Adipocyte (in vitro differentiated cells): Measurements from ENCODE around the gene MZT2B.
"Not testable (repeated sequence)": the region's sequence is repeated elsewhere in the genome, so short reads cannot be mapped to it uniquely, and the experiment has no call there.

Experiments
- DNase-seq: peaks from one replicate; pipeline ENCODE4 v3.0.0-alpha.2; 2015; ENCODE audit warnings: low read depth
- H3K27me3 ChIP-seq: replicated peaks from 2 replicates; pipeline ENCODE4 v1.7.0; 2013; ENCODE audit warnings: mild to moderate bottlenecking, low read length, moderate library complexity; ENCODE audit not compliant: control insufficient read depth, insufficient read depth
- H3K36me3 ChIP-seq: 2 replicates; pipeline ENCODE4 v1.7.0; 2013; ENCODE audit warnings: low read length, mild to moderate bottlenecking, moderate library complexity; ENCODE audit not compliant: control insufficient read depth, insufficient read depth, severe bottlenecking
- H3K4me1 ChIP-seq: 2 replicates; pipeline ENCODE4 v1.7.0; 2013; ENCODE audit warnings: mild to moderate bottlenecking, low read length, moderate library complexity; ENCODE audit not compliant: control insufficient read depth, insufficient read depth
- H3K4me3 ChIP-seq: 2 replicates; pipeline ENCODE4 v1.7.0; 2013; ENCODE audit warnings: mild to moderate bottlenecking, low read length, moderate library complexity
- H3K9ac ChIP-seq: 2 replicates; pipeline ENCODE4 v1.7.0; 2013; ENCODE audit warnings: mild to moderate bottlenecking, low read length, moderate library complexity
- H3K9me3 ChIP-seq: 2 replicates; pipeline ENCODE4 v1.7.0; 2013; ENCODE audit warnings: mild to moderate bottlenecking, low read length, moderate library complexity; ENCODE audit not compliant: control insufficient read depth

Gene MZT2B

GRCh38 chr2:130230376-130230775 lies 48.3 kb downstream of the MZT2B start:
- H3K27me3 ChIP-seq, H3K4me3 ChIP-seq, H3K36me3 ChIP-seq, H3K9me3 ChIP-seq, DNase-seq, H3K9ac ChIP-seq, H3K4me1 ChIP-seq: not testable (repeated sequence)

GRCh38 chr2:130230907-130231306 lies 48.8 kb downstream of the MZT2B start:
- not testable (repeated sequence) for H3K27me3 ChIP-seq, H3K4me1 ChIP-seq, H3K9me3 ChIP-seq, H3K9ac ChIP-seq, H3K4me3 ChIP-seq, DNase-seq, H3K36me3 ChIP-seq

GRCh38 chr2:130231656-130232055 lies 49.6 kb downstream of the MZT2B start:
- H3K9ac ChIP-seq = no peak overlapping the region
- no peaks in the 10 kb centered on the region for H3K4me1 ChIP-seq
- no peak for DNase-seq
- peaks cover 3% of the 10 kb centered on the region for H3K9me3 ChIP-seq
- no peaks in the 10 kb centered on the region for H3K36me3 ChIP-seq
- H3K27me3 ChIP-seq = no peaks in the 10 kb centered on the region
- no peak overlapping the region for H3K4me3 ChIP-seq

GRCh38 chr2:130233066-130233465 lies 51.0 kb downstream of the MZT2B start:
- H3K4me1 ChIP-seq, H3K9me3 ChIP-seq, H3K9ac ChIP-seq, DNase-seq, H3K27me3 ChIP-seq, H3K36me3 ChIP-seq, H3K4me3 ChIP-seq: not testable (repeated sequence)

GRCh38 chr2:130239581-130239980 lies 57.5 kb downstream of the MZT2B start:
- H3K27me3 ChIP-seq, H3K9ac ChIP-seq, H3K4me3 ChIP-seq, H3K4me1 ChIP-seq, H3K9me3 ChIP-seq, DNase-seq, H3K36me3 ChIP-seq: not testable (repeated sequence)
